HEK293T (cell line): Measurements from ENCODE around the gene HOXD1.

Source experiments
- BHLHE40 ChIP-seq: fragments of 450-650 bp; IDR thresholded peaks from 2 replicates; pipeline ENCODE4 v1.6.1; 2016; ENCODE audit warnings: mild to moderate bottlenecking, moderate library complexity, borderline replicate concordance
- FOXA1 ChIP-seq: fragments of 450-650 bp; IDR thresholded peaks from 2 replicates; pipeline ENCODE4 v1.6.1; 2016; ENCODE audit warnings: mild to moderate bottlenecking
- FOXM1 ChIP-seq: fragments of 450-650 bp; IDR thresholded peaks from 2 replicates; pipeline ENCODE4 v1.6.1; 2017; ENCODE audit warnings: mild to moderate bottlenecking, borderline replicate concordance
- LEF1 ChIP-seq: fragments of 450-650 bp; IDR thresholded peaks from 2 replicates; pipeline ENCODE4 v1.6.1; 2017; ENCODE audit warnings: mild to moderate bottlenecking, borderline replicate concordance
- TARDBP ChIP-seq: fragments of 450-650 bp; IDR thresholded peaks from 2 replicates; pipeline ENCODE4 v1.6.1; 2016
- ZNF384 ChIP-seq: fragments of 450-650 bp; IDR thresholded peaks from 2 replicates; pipeline ENCODE4 v1.6.1; 2016

DNA sequence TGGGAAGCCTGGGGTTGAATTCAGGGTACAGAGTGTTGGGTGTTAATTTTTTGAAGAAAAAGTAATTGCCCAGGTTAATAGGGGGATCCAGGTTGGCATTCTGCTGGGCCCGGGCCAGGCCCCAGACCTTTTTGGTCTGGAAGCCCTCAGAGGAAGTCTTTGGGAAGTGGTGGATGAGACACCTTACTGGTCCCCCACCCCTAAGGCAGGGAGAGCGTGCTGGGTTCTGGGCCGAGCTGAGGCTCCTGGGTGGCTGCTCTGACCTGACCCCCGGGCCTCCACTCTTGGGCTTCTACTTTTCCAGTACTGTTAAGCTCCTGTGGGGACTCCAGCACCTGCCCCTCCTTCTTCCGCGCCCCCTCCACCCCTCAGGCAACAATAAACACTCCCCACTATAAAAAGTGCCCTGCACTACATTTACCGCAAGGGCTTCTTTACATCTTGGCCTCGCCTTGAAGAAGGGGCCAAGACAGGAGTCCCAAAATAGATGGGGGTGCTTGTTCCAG, 32.1 kb upstream of the HOXD1 start:
- no peak for TF ChIP-seq TARDBP
- TF ChIP-seq FOXM1: no peak
- no peak for TF ChIP-seq ZNF384
- TF ChIP-seq BHLHE40: no peak
- TF ChIP-seq FOXA1: no peak
- TF ChIP-seq LEF1: no peak
